Ectodermal cell (in vitro differentiated cells): ENCODE data around the gene ZNF91.
"Not testable (repeated sequence)": the region's sequence is repeated elsewhere in the genome, so short reads cannot be mapped to it uniquely, and the experiment has no call there.

Experiments used
- H3K27ac ChIP-seq: 2 replicates; pipeline ENCODE4 v1.7.0; 2013; ENCODE audit warnings: mild to moderate bottlenecking, low read depth, low read length; ENCODE audit not compliant: insufficient read depth, poor library complexity, severe bottlenecking
- H3K27me3 ChIP-seq: 2 replicates; pipeline ENCODE4 v1.7.0; 2013; ENCODE audit warnings: mild to moderate bottlenecking, low read length; ENCODE audit not compliant: insufficient read depth, control insufficient read depth, poor library complexity, severe bottlenecking
- H3K36me3 ChIP-seq: one replicate; pipeline ENCODE4 v1.7.0; 2013; ENCODE audit warnings: low read length; ENCODE audit not compliant: control insufficient read depth, insufficient read depth
- H3K4me1 ChIP-seq: one replicate; pipeline ENCODE4 v1.7.0; 2013; ENCODE audit warnings: low read length; ENCODE audit not compliant: control insufficient read depth, insufficient read depth
- H3K4me3 ChIP-seq: 2 replicates; pipeline ENCODE4 v1.7.0; 2013; ENCODE audit warnings: low read depth, low read length, control low read depth; ENCODE audit not compliant: insufficient read depth
- H3K9me3 ChIP-seq: 2 replicates; pipeline ENCODE4 v1.7.0; 2013; ENCODE audit warnings: mild to moderate bottlenecking, low read length, moderate library complexity; ENCODE audit not compliant: control insufficient read depth
- WGBS, 2 experiments: methylation state at CpG; one replicate each; pipeline ENCODE4 v1.1.7; 2013; ENCODE audit warnings: missing lambda C conversion rate in 2 of 2; 5-methylcytosine and 5-hydroxymethylcytosine counted together

ZNF91 gene

DNA sequence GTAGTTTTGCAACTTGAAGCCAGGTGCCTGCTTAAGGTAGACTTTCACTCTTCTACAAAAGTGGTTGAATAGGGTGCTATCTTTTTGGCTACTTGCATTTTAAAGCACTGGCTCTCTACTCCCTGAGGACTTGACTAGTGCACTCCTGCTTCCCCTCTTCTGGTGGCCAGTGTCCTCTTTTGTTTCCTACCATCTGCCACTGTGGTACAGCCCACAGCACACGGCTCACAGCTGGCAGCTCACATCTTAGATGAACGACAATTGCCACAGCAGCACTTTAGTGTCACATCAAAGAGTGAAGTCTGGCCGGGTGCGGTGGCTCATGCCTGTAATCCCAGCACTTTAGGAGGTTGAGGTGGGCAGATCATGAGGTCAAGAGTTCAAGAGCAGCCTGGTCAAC lies 15.6 kb downstream of the ZNF91 start:
- H3K36me3 ChIP-seq: peaks cover 30% of the 10 kb centered on the region
- H3K27me3 ChIP-seq, H3K9me3 ChIP-seq, H3K27ac ChIP-seq, H3K4me3 ChIP-seq, H3K4me1 ChIP-seq: not testable (repeated sequence)
- 90 to 91% methylated on average over 4 of the region's 4 CpGs for WGBS, 2 experiments

DNA sequence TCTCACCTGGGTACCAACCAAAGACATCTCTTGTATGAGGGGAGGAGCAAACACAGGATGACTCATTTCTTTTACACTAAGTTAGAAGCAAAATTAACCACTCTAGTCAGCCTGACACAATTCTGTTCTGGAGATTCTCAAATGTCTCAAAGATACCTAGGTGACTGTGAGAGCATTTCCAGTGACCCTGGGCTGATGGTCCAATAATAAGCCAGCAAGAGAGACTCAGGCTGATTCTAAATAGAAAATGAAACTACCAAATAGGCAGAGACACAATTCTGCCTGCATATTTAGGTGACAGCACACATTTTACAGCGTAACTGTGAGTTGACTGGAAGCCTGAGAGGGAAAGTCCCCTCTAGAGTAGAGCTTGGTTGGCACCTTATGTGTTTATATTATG lies 16.3 kb downstream of the ZNF91 start:
- Histone ChIP-seq H3K4me3 (no peak overlapping the region), H3K27me3 (no peaks in the 10 kb centered on the region), H3K4me1 (no peaks in the 10 kb centered on the region), H3K36me3 (peaks cover 23% of the 10 kb centered on the region), H3K9me3 (no peaks in the 10 kb centered on the region), H3K27ac (no peak overlapping the region)
- WGBS, 2 experiments: 100% methylated on average over 1 of the region's 1 CpG

DNA sequence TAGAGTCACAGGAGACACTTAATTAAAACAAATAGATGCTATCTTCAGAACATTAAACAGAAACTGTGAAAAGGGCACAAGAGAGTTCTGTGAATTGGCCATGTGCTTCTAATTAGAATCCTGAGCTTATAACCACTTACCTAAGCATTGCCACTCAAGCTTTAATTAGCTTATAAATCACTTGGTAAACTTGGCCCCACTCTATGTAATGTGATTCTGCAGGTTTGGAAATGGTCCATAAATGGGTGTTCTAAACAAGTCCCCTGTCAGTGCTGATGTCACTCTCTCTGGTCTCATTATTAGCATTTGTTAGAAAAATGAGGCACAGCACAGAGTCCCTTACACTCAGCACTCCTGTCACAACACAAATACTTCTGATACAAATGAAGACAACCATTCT lies 18.0 kb downstream of the ZNF91 start:
- Histone ChIP-seq H3K27ac (no peak overlapping the region), H3K27me3 (no peaks in the 10 kb centered on the region), H3K36me3 (peaks cover 33% of the 10 kb centered on the region), H3K9me3 (no peaks in the 10 kb centered on the region), H3K4me1 (no peaks in the 10 kb centered on the region), H3K4me3 (no peak overlapping the region)

GRCh38 chr19:23366437-23366836 lies 28.8 kb downstream of the ZNF91 start:
- Histone ChIP-seq H3K36me3 (peaks cover 71% of the 10 kb centered on the region), H3K9me3 (peaks cover 17% of the 10 kb centered on the region), H3K4me1 (no peaks in the 10 kb centered on the region), H3K27ac (no peak overlapping the region), H3K27me3 (no peaks in the 10 kb centered on the region), H3K4me3 (no peak overlapping the region)
- 94 to 96% methylated on average over 4 of the region's 4 CpGs for WGBS, 2 experiments

DNA sequence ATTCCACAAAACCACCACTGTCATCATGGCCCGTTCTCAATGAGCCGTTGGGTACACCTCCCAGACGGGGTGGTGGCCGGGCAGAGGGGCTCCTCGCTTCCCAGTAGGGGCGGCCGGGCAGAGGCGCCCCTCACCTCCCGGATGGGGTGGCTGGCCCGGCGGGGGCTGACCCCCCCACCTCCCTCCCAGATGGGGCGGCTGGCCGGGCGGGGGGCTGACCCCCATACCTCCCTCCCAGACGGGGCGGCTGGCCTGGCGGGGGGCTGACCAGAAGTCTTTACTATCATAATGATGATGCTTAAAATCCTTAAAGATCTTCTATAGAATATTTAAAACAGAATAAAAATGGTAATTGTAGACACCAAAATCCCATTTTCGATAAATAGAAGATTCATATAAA lies 29.2 kb downstream of the ZNF91 start:
- H3K27ac ChIP-seq, H3K27me3 ChIP-seq, H3K4me1 ChIP-seq, H3K4me3 ChIP-seq: not testable (repeated sequence)
- peaks cover 20% of the 10 kb centered on the region for H3K9me3 ChIP-seq
- WGBS, 2 experiments: 78 to 95% methylated on average over 7 to 16 of the region's 18 CpGs
- peaks cover 67% of the 10 kb centered on the region for H3K36me3 ChIP-seq

GRCh38 chr19:23365222-23365621 lies 30.0 kb downstream of the ZNF91 start:
- no peaks in the 10 kb centered on the region for H3K27me3 ChIP-seq
- peaks cover 21% of the 10 kb centered on the region for H3K9me3 ChIP-seq
- H3K27ac ChIP-seq: no peak overlapping the region
- H3K36me3 ChIP-seq: peaks cover 59% of the 10 kb centered on the region
- no peak overlapping the region for H3K4me3 ChIP-seq
- WGBS, 2 experiments: 96 to 97% methylated on average over 2 to 3 of the region's 3 CpGs
- no peaks in the 10 kb centered on the region for H3K4me1 ChIP-seq

DNA sequence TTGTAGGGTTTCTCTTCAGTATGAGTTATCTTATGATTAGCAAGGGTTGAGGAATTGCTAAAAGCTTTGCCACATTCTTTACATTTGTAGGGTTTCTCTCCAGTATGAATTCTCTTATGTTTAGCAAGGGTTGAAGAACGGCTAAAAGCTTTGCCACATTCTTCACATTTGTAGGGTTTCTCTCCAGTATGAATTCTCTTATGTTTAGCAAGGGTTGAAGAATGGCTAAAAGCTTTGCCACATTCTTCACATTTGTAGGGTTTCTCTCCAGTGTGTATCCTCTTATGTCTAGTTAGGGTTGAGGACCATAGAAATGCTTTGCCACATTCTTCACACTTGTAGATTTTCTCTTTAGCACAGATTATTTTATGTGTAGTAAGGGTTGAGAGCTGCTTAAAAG lies 33.4 kb downstream of the ZNF91 start:
- WGBS, 2 experiments: 80 to 90% methylated on average over 1 of the region's 1 CpG
- H3K36me3 ChIP-seq: peaks cover 34% of the 10 kb centered on the region
- H3K4me1 ChIP-seq, H3K27ac ChIP-seq, H3K27me3 ChIP-seq, H3K4me3 ChIP-seq: not testable (repeated sequence)
- H3K9me3 ChIP-seq: peaks cover 12% of the 10 kb centered on the region

DNA sequence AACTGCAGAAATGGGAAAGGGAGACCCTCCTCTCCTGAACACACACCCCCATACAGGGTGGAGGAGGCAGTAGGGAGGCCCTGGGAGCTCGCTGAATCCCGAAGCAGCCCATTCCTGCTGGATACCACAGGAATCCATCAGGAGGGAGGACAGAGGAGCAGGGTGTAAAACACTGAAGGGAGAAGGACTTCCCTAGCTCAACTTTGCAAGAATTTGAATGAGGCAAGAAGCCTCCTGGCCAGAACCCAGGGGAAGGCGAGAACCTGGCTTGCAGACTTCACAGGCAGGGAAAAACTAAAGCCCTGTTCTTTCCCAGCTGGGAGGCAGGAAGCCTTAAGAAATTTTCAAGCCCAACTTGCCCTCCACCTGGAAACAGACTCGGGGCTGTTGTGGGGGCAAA lies 43.5 kb downstream of the ZNF91 start:
- Histone ChIP-seq H3K4me3 (no peak overlapping the region), H3K27ac (no peak overlapping the region), H3K4me1 (no peaks in the 10 kb centered on the region), H3K36me3 (peaks cover 41% of the 10 kb centered on the region), H3K9me3 (peaks cover 14% of the 10 kb centered on the region), H3K27me3 (no peaks in the 10 kb centered on the region)
- WGBS, 2 experiments: 93 to 94% methylated on average over 4 of the region's 4 CpGs

DNA sequence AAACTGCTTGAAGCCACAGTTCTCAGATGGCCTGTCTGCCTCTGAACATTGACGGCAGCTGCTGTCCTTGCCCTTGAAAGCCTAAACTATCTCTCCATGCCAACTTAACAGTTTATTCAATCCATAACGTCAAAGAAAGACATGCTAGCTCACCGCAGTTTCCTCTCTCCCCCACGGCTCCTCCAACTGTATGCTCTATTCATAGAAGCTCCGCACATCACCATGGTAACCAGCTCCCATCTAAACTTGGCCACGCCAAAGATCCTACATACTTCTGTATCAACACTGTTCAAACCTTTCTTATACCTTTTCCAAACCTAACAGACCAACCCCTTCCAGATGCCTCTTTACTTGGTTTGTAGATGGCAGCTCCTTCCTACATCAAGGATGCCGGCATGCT lies 48.6 kb downstream of the ZNF91 start:
- H3K4me3 ChIP-seq: no peak overlapping the region
- peaks cover 7% of the 10 kb centered on the region for H3K9me3 ChIP-seq
- H3K36me3 ChIP-seq: peaks cover 52% of the 10 kb centered on the region
- no peaks in the 10 kb centered on the region for H3K27me3 ChIP-seq
- no peak overlapping the region for H3K27ac ChIP-seq
- 92 to 94% methylated on average over 7 of the region's 7 CpGs for WGBS, 2 experiments
- no peaks in the 10 kb centered on the region for H3K4me1 ChIP-seq

DNA sequence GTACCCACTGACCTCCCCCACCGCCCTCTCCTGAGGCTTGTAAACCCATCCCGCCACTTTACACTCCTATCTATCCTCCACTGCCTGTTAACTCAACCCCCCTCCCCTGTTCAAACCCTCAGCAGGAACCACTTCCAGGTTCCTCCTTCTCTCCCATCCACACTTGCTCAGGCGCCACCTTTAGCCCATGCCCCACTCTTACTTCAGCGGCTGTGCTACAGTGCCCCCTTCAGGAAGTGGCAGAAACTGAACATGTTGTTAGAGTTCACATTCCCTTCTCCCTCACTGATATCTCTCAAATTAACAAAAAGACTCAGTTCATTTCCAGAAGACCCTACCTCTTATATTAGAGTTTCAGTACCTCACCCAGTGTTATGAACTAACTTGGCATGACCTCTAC lies 49.4 kb downstream of the ZNF91 start:
- Histone ChIP-seq H3K36me3 (peaks cover 45% of the 10 kb centered on the region), H3K4me1 (no peaks in the 10 kb centered on the region), H3K27me3 (no peaks in the 10 kb centered on the region), H3K4me3 (no peak overlapping the region), H3K27ac (no peak overlapping the region), H3K9me3 (peaks cover 7% of the 10 kb centered on the region)
- WGBS, 2 experiments: 91 to 93% methylated on average over 4 of the region's 4 CpGs

- Histone ChIP-seq H3K27me3 (no peaks in the 10 kb centered on the region), H3K9me3 (peaks cover 7% of the 10 kb centered on the region), H3K36me3 (peaks cover 43% of the 10 kb centered on the region), H3K27ac (no peak overlapping the region), H3K4me1 (no peaks in the 10 kb centered on the region), H3K4me3 (no peak overlapping the region)
- 94 to 99% methylated on average over 5 of the region's 5 CpGs for WGBS, 2 experiments
Observed at GRCh38 chr19:23343434-23344010, 51.7 kb downstream of the ZNF91 start.
